Spleen (tissue), 11 donors: ENCODE measurements around the gene ZBTB7C. TPM values are rescaled to one million over a fixed set of nuclear protein-coding genes. Genes with fewer than 3 reads are reported as not detected.

Experiments used
- DNase-seq: peaks from one replicate; pipeline ENCODE4 v3.0.0-alpha.2; 2020
- H3K27ac ChIP-seq, 8 donors: fragments of 200-600 bp; sonication (generic) in 7 of 8; 1 replicate in 4 of 8; 2 replicates in 4 of 8; pipeline versions ENCODE4 v1.5.0 to v1.8.0; 2016 to 2021; ENCODE audit warnings: inconsistent platforms in 4 of 8, mild to moderate bottlenecking in 4 of 8, moderate library complexity in 1 of 8
- H3K27me3 ChIP-seq, 7 donors: fragments of 200-600 bp; sonication (generic) in 6 of 7; replicated peaks in 1 of 7; 1 replicate in 4 of 7; 2 replicates in 3 of 7; pipeline versions ENCODE4 v1.5.0 to v1.8.0; 2016 to 2021; ENCODE audit warnings: inconsistent platforms in 3 of 7, mild to moderate bottlenecking in 1 of 7
- H3K36me3 ChIP-seq, 6 donors: fragments of 200-600 bp; sonication (generic) in 5 of 6; 1 replicate in 4 of 6; 2 replicates in 2 of 6; pipeline versions ENCODE4 v1.5.0 to v1.8.0; 2016 to 2021; ENCODE audit warnings: inconsistent platforms in 2 of 6
- H3K4me1 ChIP-seq, 6 donors: fragments of 200-600 bp; sonication (generic) in 5 of 6; 1 replicate in 3 of 6; 2 replicates in 3 of 6; pipeline versions ENCODE4 v1.5.0 to v1.8.0; 2016 to 2021; ENCODE audit warnings: inconsistent platforms in 3 of 6
- H3K4me3 ChIP-seq, 8 donors: fragments of 200-600 bp; sonication (generic) in 7 of 8; 1 replicate in 4 of 8; 2 replicates in 4 of 8; pipeline versions ENCODE4 v1.5.0 to v1.8.0; 2016 to 2021; ENCODE audit warnings: inconsistent platforms in 4 of 8, mild to moderate bottlenecking in 4 of 8, moderate library complexity in 2 of 8
- H3K9me3 ChIP-seq, 8 donors: fragments of 200-600 bp; sonication (generic) in 7 of 8; 1 replicate in 4 of 8; 2 replicates in 4 of 8; pipeline versions ENCODE4 v1.5.0 to v1.8.0; 2016 to 2021; ENCODE audit warnings: inconsistent platforms in 4 of 8
- POLR2A ChIP-seq, 3 donors: fragments of 450-650 bp; IDR thresholded peaks; one replicate each; pipeline ENCODE4 v1.5.1; 2017; ENCODE audit warnings: antibody characterized with exemption in 3 of 3, mild to moderate bottlenecking in 1 of 3
- POLR2AphosphoS5 ChIP-seq, 3 donors: sonication (generic); formaldehyde crosslinking; IDR thresholded peaks; one replicate each; pipeline ENCODE4 v1.5.1; 2017; ENCODE audit warnings: antibody characterized with exemption in 3 of 3
- WGBS, 5 donors: extraction: QIAGEN DNeasy Blood & Tissue Kit in 3 of 5; methylation state at CpG; one replicate each; pipeline versions ENCODE4 v1.1.5 to v1.1.7; 2013 to 2018; 5-methylcytosine and 5-hydroxymethylcytosine counted together
- intact Hi-C: fragments of 100-400 bp; cut with DNase I; formaldehyde crosslinking; loops from one replicate; pipeline ENCODE4 v1.15.0; 2023; ENCODE audit warnings: low total_unique reads
- polyA plus RNA-seq, 3 donors: library from polyadenylated mRNA; stranded (reverse); fragments of 200-250 nt; gene quantifications; one replicate each; pipeline ENCODE4 v1.2.1, GENCODE V29; 2013
- total RNA-seq, 7 donors: library from RNA; depleted of rRNA in 3 of 7; stranded (reverse); fragments of >200 nt in 3 of 7; fragmentation: NEBNext Ultra II Directional in 4 of 7; extraction: Animal tissue kit (Norgen Biotek cat#: 25700) in 4 of 7; gene quantifications; one replicate each; pipeline versions ENCODE4 v1.1.0 to v1.2.1, GENCODE V29; 2016 to 2021
- TF ChIP-seq, protein P1 (sequence below), 11 experiments: fragments of 200-600 bp in 7 of 11; fragments of 450-650 bp in 4 of 11; sonication (generic) in 4 of 11; IDR thresholded peaks in 8 of 11; conservative IDR thresholded peaks in 3 of 11; 1 replicate in 7 of 11; 2 replicates in 4 of 11; pipeline versions ENCODE4 v1.4.0 to v1.8.0; 2016 to 2021; ENCODE audit warnings: antibody characterized with exemption in 11 of 11, inconsistent platforms in 4 of 11, mild to moderate bottlenecking in 1 of 11
- donor health status: healthy with polysubstance abuse.
- donor health status: DM: no; HTN: no; CAD: no; lungs with moderate emphysema.
- donor health status: DM: no; HTN: no; CAD: no.
- donor health status: Bipolar disorder and iron deficiency.
- donor health status: healthy.
- donor health status: DM: no; HTN: no; CAD: no.
- donor health status: DM: yes; HTN: yes; CAD: no.

ZBTB7C gene
- total and polyA plus RNA-seq, 10 donors, result 1.00 to 64.2 (median 18.8) TPM

- Histone ChIP-seq H3K9me3 (peaks cover 0 to 8% (median 0%) of the 10 kb centered on the region in 8 donors), H3K4me1 (peaks cover 0 to 16% (median 6%) of the 10 kb centered on the region in 6 donors), H3K4me3 (no peak overlapping the region), H3K27me3 (no peaks in the 10 kb centered on the region), H3K36me3 (peaks cover 0 to 19% (median 0%) of the 10 kb centered on the region in 6 donors), H3K27ac (no peak overlapping the region)
- intact Hi-C loops, result no loop called here
- TF ChIP-seq POLR2A (IDR thresholded peaks at IDR 0.05) (no peak), POLR2AphosphoS5 (IDR thresholded peaks at IDR 0.05) (no peak)
- TF ChIP-seq, protein P1, sequence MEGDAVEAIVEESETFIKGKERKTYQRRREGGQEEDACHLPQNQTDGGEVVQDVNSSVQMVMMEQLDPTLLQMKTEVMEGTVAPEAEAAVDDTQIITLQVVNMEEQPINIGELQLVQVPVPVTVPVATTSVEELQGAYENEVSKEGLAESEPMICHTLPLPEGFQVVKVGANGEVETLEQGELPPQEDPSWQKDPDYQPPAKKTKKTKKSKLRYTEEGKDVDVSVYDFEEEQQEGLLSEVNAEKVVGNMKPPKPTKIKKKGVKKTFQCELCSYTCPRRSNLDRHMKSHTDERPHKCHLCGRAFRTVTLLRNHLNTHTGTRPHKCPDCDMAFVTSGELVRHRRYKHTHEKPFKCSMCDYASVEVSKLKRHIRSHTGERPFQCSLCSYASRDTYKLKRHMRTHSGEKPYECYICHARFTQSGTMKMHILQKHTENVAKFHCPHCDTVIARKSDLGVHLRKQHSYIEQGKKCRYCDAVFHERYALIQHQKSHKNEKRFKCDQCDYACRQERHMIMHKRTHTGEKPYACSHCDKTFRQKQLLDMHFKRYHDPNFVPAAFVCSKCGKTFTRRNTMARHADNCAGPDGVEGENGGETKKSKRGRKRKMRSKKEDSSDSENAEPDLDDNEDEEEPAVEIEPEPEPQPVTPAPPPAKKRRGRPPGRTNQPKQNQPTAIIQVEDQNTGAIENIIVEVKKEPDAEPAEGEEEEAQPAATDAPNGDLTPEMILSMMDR (IDR thresholded peaks at IDR 0.05 in 8 of 11, conservative IDR thresholded peaks at IDR 0.05 in 3 of 11), result no peak
- 75 to 90% (median 85%) methylated on average over 4 of the region's 4 CpGs for WGBS, 5 donors
- peak; percentile 29 for DNase-seq
These were observed 366.8 kb downstream of the ZBTB7C start for GRCh38 chr18:48042431-48042830.

GRCh38 chr18:48040457-48041110 lies 368.6 kb downstream of the ZBTB7C start:
- peaks cover 0 to 2% (median 0%) of the 10 kb centered on the region in 8 donors for H3K9me3 ChIP-seq
- H3K27me3 ChIP-seq, result no peaks in the 10 kb centered on the region
- WGBS, 5 donors, result 91 to 97% (median 91%) methylated on average over 17 to 23 of the region's 23 CpGs
- intact Hi-C loops, result no loop called here
- H3K27ac ChIP-seq, result no peak overlapping the region
- no peak overlapping the region for H3K4me3 ChIP-seq
- DNase-seq, result peak; percentile 73
- peaks cover 0 to 19% (median 0%) of the 10 kb centered on the region in 6 donors for H3K36me3 ChIP-seq
- H3K4me1 ChIP-seq, result peaks cover 0 to 34% (median 18%) of the 10 kb centered on the region in 6 donors
- TF ChIP-seq, protein P1 (IDR thresholded peaks at IDR 0.05 in 8 of 11, conservative IDR thresholded peaks at IDR 0.05 in 3 of 11), result no peak
- no peak for TF ChIP-seq POLR2AphosphoS5 (IDR thresholded peaks at IDR 0.05)
- no peak for TF ChIP-seq POLR2A (IDR thresholded peaks at IDR 0.05)

GRCh38 chr18:48039769-48040215 lies 369.4 kb downstream of the ZBTB7C start:
- 92 to 99% (median 93%) methylated on average over 12 to 17 of the region's 17 CpGs for WGBS, 5 donors

DNA sequence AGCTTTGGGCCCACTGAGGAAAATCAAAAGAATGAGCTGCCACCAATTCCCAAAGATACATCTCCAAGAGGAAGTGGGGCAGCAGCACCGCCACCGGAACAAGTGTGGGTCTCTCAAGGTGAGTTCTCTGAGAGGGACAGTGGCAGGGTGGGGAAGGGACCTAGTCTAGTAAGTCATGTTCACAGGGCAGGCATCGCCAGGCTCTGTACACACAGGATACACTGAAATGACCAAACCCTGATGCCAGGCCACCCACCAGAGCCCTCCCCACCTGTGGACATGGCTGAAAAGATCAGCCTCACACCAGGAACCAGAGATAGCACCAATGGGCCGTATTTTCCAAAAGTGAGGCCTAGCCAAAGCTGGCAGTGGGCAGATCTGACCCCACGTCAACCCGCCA lies 370.5 kb downstream of the ZBTB7C start:
- intact Hi-C loops, result no loop called here
- DNase-seq, result peak; percentile 59

More at GRCh38 chr18:48039769-48040215, 369.4 kb downstream of the ZBTB7C start:
- Histone ChIP-seq H3K36me3 (peaks cover 0 to 19% (median 0%) of the 10 kb centered on the region in 6 donors), H3K4me1 (peaks cover 0 to 42% (median 22%) of the 10 kb centered on the region in 6 donors), H3K9me3 (no peaks in the 10 kb centered on the region), H3K27ac (no peak overlapping the region), H3K4me3 (no peak overlapping the region), H3K27me3 (no peaks in the 10 kb centered on the region)
- intact Hi-C loops, result no loop called here
- TF ChIP-seq POLR2AphosphoS5 (IDR thresholded peaks at IDR 0.05) (peak in 1 of 3 donors; percentile 28), POLR2A (IDR thresholded peaks at IDR 0.05) (no peak)
- TF ChIP-seq, protein P1 (IDR thresholded peaks at IDR 0.05 in 8 of 11, conservative IDR thresholded peaks at IDR 0.05 in 3 of 11), result no peak
- peak; percentile 63 for DNase-seq

More for the DNA sequence above, 370.5 kb downstream of the ZBTB7C start:
- Histone ChIP-seq H3K36me3 (peaks cover 0 to 19% (median 0%) of the 10 kb centered on the region in 6 donors), H3K4me3 (no peak overlapping the region), H3K9me3 (no peaks in the 10 kb centered on the region), H3K27ac (peak overlapping the region in 1 of 8 donors; percentile 5), H3K4me1 (peaks cover 0 to 53% (median 23%) of the 10 kb centered on the region in 6 donors), H3K27me3 (no peaks in the 10 kb centered on the region)
- TF ChIP-seq POLR2AphosphoS5 (IDR thresholded peaks at IDR 0.05) (no peak), POLR2A (IDR thresholded peaks at IDR 0.05) (no peak)
- TF ChIP-seq, protein P1 (IDR thresholded peaks at IDR 0.05 in 8 of 11, conservative IDR thresholded peaks at IDR 0.05 in 3 of 11), result no peak
- 79 to 97% (median 90%) methylated on average over 5 to 6 of the region's 6 CpGs for WGBS, 5 donors
